Caco-2 (cell line): ENCODE results near the gene PLXDC1. TPM values are rescaled to one million over a fixed set of nuclear protein-coding genes. Genes with fewer than 3 reads are reported as not detected.
A peak's percentile ranks its signal among the peaks of the same experiment; 100 is the strongest.

ENCODE experiments used
- Bru-seq: library from RNA; stranded (reverse); fragments of 400-500 nt; gene quantifications from one replicate; lab custom pipeline; 2021; lab: Mats Ljungman, UMichigan
- BruChase-seq, 2 experiments: library from RNA; stranded (reverse); fragments of 400-500 nt; gene quantifications; one replicate each; lab custom pipeline; 2021; lab: Mats Ljungman, UMichigan
- BruUV-seq: library from RNA; stranded (reverse); fragments of 400-500 nt; replicated peaks from 2 replicates; lab custom pipeline; 2021; lab: Mats Ljungman, UMichigan
- CTCF ChIA-PET: fragments of 300-600 bp; sonication (Branson Sonifier 250); formaldehyde crosslinking; loops from one replicate; lab custom pipeline; 2022; ENCODE audit warnings: antibody characterized with exemption; lab: Charles Lee
- POLR2A ChIA-PET: fragments of 300-600 bp; sonication (Branson Sonifier 250); formaldehyde crosslinking; loops from one replicate; lab custom pipeline; 2022; ENCODE audit warnings: antibody characterized with exemption; lab: Charles Lee
- DNase-seq, 2 experiments: peaks; one replicate each; pipeline versions ENCODE4 v3.0.0 to v3.0.0-alpha.2; 2020 to 2022
- H3K27me3 ChIP-seq: replicated peaks from 2 replicates; pipeline ENCODE4 v1.6.0; 2011; ENCODE audit warnings: low read length; ENCODE audit not compliant: control insufficient read depth, insufficient read depth
- H3K36me3 ChIP-seq: 2 replicates; pipeline ENCODE4 v1.5.1; 2011; ENCODE audit warnings: low read length; ENCODE audit not compliant: control insufficient read depth, insufficient read depth
- H3K4me1 ChIP-seq: fragments of 250-450 bp; sonication (Bioruptor Pico); 2 replicates; pipeline ENCODE4 v1.5.1; 2020; ENCODE audit warnings: mild to moderate bottlenecking
- H3K4me3 ChIP-seq: 2 replicates; pipeline ENCODE4 v1.5.1; 2011; ENCODE audit warnings: low read depth, mild to moderate bottlenecking, control low read depth, low read length
- H3K9me3 ChIP-seq: fragments of 250-450 bp; sonication (Bioruptor Pico); 2 replicates; pipeline ENCODE4 v1.5.1; 2020; ENCODE audit warnings: mild to moderate bottlenecking, moderate library complexity
- H3K27ac Mint-ChIP-seq: one replicate; pipeline ENCODE4 v1.8.0; 2022; ENCODE audit warnings: mixed read lengths; ENCODE audit not compliant: unreplicated experiment
- H3K27me3 Mint-ChIP-seq: one replicate; pipeline ENCODE4 v1.8.0; 2022; ENCODE audit warnings: mixed read lengths; ENCODE audit not compliant: insufficient read depth, unreplicated experiment
- H3K36me3 Mint-ChIP-seq: one replicate; pipeline ENCODE4 v1.8.0; 2022; ENCODE audit warnings: mild to moderate bottlenecking, mixed read lengths; ENCODE audit not compliant: insufficient read depth, unreplicated experiment
- H3K4me1 Mint-ChIP-seq: one replicate; pipeline ENCODE4 v1.8.0; 2022; ENCODE audit warnings: low read depth, mixed read lengths; ENCODE audit not compliant: unreplicated experiment
- H3K4me3 Mint-ChIP-seq: one replicate; pipeline ENCODE4 v1.8.0; 2022; ENCODE audit warnings: mild to moderate bottlenecking, moderate library complexity, mixed read lengths; ENCODE audit not compliant: unreplicated experiment
- H3K9me3 Mint-ChIP-seq: one replicate; pipeline ENCODE4 v1.8.0; 2022; ENCODE audit warnings: mixed read lengths; ENCODE audit not compliant: unreplicated experiment
- CTCF ChIP-seq, 2 experiments: fragments of 200-600 bp in 1 of 2; IDR thresholded peaks; 1 replicate in 1 of 2; 2 replicates in 1 of 2; pipeline versions ENCODE4 v1.5.1 to v1.8.0; 2011 to 2022; ENCODE audit warnings: antibody characterized with exemption in 1 of 2, control low read depth in 1 of 2, inconsistent platforms in 1 of 2, low read depth in 1 of 2, low read length in 1 of 2, mild to moderate bottlenecking in 1 of 2, moderate library complexity in 1 of 2; ENCODE audit not compliant: insufficient read depth in 1 of 2, severe bottlenecking in 1 of 2, unreplicated experiment in 1 of 2
- intact Hi-C: fragments of 100-400 bp; cut with micrococcal nuclease; formaldehyde crosslinking; loops from one replicate; pipeline ENCODE4 v1.10.0; 2022; ENCODE audit not compliant: unreplicated experiment
- long read RNA-seq: library from polyadenylated mRNA; stranded (forward); transcript quantifications from one replicate; pipeline ENCODE4 v2.0.0, GENCODE V29; 2022
- total RNA-seq: library from RNA; stranded (reverse); gene quantifications from 2 replicates; pipeline ENCODE4 v1.2.3, GENCODE V29; 2022

Gene PLXDC1
- 0.14 and 0.44 TPM in 2 replicates for total RNA-seq
- percentile 4 among the genes with signal in this experiment for Bru-seq, nascent RNA
- BruChase-seq, experiment 1, labeled RNA remaining after a 2-hour chase, result percentile 8 among the genes with signal in this experiment
- BruChase-seq, experiment 2, labeled RNA remaining after a 6-hour chase, result percentile 5 among the genes with signal in this experiment
- long read RNA-seq, result 0 reads

- Mint-ChIP-seq H3K27me3 (peaks cover 10% of the 10 kb centered on the region), H3K9me3 (no peaks in the 10 kb centered on the region), H3K36me3 (peaks cover 34% of the 10 kb centered on the region), H3K4me3 (peak within 1 kb of the TSS; percentile 94), H3K27ac (no peak within 1 kb of the TSS), H3K4me1 (peaks cover 28% of the 10 kb centered on the region)
- POLR2A ChIA-PET, result no interaction called here
- peaks cover 5% of the 10 kb centered on the region; the same call in 1 of the 2 replicates for H3K27me3 ChIP-seq
- CTCF ChIA-PET, result interaction anchor here (0.5 to 4.7 kb wide), 4 partner anchors 16 to 1496 kb away, joined by 3 to 162 read pairs (median 4); no protein-coding TSS in a partner anchor
- intact Hi-C loops, result loop anchor here (5.0 kb wide), 2 partner anchors 184 to 399 kb away; partner anchors contain the start of genes FBXO47 and PSMB3
- no peak for TF ChIP-seq CTCF (IDR thresholded peaks at IDR 0.05; ENCODE audit: insufficient read depth in 1 of 2, low read depth in 1 of 2, low read length in 1 of 2, severe bottlenecking in 1 of 2, unreplicated experiment in 1 of 2)
- no peaks in the 10 kb centered on the region for H3K9me3 ChIP-seq
- H3K36me3 ChIP-seq, result no peaks in the 10 kb centered on the region
- BruUV-seq, result no TSS peak
- no peak for DNase-seq
- H3K4me3 ChIP-seq, result peak within 1 kb of the TSS; percentile 83
- peaks cover 4% of the 10 kb centered on the region for H3K4me1 ChIP-seq
Observed at GRCh38 chr17:39151150-39151942, at the start of gene PLXDC1. Gene PLXDC1, minus strand, starts transcription at chr17:39151637. Its CDS starts 200 bp downstream, at chr17:39151437.

DNA sequence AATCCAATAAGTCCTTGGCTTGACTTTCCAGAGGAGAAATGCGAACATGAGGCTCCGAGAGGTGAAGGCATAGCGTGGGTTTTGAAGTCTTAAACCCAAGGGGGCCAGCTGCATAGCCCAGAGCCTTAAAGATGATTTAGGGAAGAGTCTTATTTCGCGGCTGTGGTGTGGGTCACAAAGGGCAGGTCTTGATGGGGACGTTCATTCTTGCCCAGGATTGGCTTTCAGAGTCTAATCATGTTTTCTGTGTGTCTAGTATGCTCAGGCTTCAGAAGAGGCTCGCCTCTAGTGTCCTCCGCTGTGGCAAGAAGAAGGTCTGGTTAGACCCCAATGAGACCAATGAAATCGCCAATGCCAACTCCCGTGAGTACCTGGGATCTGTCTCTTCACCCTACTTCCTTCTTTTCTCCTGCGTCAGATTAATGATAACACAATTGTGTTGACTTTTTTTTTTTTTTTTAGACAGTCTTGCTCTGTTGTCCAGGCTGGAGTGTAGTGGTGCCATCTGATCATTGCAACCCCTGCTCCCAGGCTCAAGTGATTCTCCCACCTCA is 49.6 kb upstream of the PLXDC1 start:
- H3K4me3 Mint-ChIP-seq, result peak overlapping the region; percentile 87
- peaks cover 6% of the 10 kb centered on the region for H3K4me1 Mint-ChIP-seq
- Histone ChIP-seq H3K9me3 (no peaks in the 10 kb centered on the region), H3K36me3 (peaks cover 13% of the 10 kb centered on the region), H3K4me3 (peak overlapping the region; percentile 87), H3K27me3 (no peaks in the 10 kb centered on the region), H3K4me1 (peaks cover 14% of the 10 kb centered on the region)
- TF ChIP-seq CTCF (IDR thresholded peaks at IDR 0.05; ENCODE audit: insufficient read depth in 1 of 2, low read depth in 1 of 2, low read length in 1 of 2, severe bottlenecking in 1 of 2, unreplicated experiment in 1 of 2), result no peak
- peak overlapping the region; percentile 99 for H3K27ac Mint-ChIP-seq
- H3K27me3 Mint-ChIP-seq, result no peaks in the 10 kb centered on the region
- CTCF ChIA-PET, result interaction anchor here (1.0 kb wide), 1 partner anchor 152 kb away, joined by 3 read pairs; no protein-coding TSS in a partner anchor
- H3K9me3 Mint-ChIP-seq, result no peaks in the 10 kb centered on the region
- POLR2A ChIA-PET, result no interaction called here
- no peak for DNase-seq
- peaks cover 61% of the 10 kb centered on the region for H3K36me3 Mint-ChIP-seq
- BruUV-seq, result no TSS peak
- intact Hi-C loops, result no loop called here
